Pons (tissue), 1 donor: ENCODE data around the gene VGLL4.

ENCODE experiments used
- DNase-seq: peaks from one replicate; pipeline ENCODE4 v3.0.0-alpha.2; 2016; ENCODE audit warnings: low spot score

Gene VGLL4

DNA sequence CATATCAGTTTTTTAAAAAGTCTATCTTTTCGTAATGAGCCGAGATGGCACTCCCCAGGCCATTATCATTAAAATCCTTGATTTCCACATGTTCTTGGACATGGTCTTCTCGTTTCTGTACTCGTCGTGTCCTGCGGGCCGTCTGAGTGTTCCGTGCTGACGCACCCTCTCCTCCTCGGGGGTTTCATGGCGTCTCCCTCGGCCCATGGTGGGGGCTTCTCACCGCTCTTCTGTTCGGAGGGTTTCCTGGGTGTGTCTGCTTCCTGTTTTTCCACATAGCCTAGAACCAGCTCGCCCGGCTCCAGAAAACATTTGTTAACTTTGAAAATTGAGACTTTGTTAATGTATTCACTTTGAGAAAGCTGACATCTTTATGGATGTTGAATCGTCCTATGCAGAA is 92.7 kb downstream of the VGLL4 start:
- DNase-seq: no peak

DNA sequence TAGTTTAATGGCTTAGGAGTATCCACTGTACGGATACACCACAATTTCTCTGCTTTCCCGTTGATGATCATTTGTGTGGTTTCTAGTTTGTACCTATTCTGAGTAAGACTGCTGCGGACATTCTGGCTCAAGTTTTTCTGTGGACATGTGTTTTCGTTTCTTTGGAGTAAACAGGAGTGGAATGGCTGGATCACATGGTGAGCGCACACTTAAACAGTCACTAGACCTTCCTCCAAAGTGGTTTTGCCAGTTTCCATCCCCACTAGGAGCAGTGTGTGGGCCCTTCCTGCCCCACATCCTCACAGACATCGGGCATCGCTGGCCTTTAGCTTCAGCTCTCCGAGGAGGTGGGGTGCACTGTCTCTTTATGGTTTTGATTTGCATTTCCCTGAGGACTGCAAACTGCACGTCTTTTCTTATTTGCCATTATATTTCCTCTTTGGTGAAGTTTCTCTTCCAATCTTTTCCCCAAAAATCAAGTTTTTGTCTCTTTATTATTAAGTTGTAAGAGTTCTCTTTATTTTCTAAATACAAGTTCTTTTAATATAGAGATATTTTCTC is 94.1 kb downstream of the VGLL4 start:
- DNase-seq: no peak

- no peak for DNase-seq
These were observed 95.0 kb downstream of the VGLL4 start for GRCh38 chr3:11548721-11549131.

DNA sequence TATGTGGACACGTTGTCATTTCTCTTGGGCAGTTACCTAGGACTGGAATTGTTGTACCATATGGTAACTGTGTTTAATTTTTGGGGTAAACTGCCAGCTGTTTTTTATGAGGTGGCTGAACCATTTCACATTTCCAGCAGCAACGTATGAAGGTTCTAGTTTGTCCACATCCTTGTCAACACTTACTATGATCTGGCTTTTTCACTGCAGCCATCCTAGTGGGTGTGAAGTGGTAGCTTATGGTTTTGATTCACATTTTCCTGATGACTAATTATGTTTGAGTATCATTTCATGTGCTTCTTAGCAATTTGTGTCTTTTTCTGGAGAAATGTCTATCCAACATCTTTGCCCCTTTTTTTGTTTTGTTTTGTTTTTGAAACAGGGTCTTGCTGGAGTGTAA is 96.2 kb downstream of the VGLL4 start:
- DNase-seq: no peak

GRCh38 chr3:11546657-11547302 is 96.9 kb downstream of the VGLL4 start:
- DNase-seq: no peak

DNA sequence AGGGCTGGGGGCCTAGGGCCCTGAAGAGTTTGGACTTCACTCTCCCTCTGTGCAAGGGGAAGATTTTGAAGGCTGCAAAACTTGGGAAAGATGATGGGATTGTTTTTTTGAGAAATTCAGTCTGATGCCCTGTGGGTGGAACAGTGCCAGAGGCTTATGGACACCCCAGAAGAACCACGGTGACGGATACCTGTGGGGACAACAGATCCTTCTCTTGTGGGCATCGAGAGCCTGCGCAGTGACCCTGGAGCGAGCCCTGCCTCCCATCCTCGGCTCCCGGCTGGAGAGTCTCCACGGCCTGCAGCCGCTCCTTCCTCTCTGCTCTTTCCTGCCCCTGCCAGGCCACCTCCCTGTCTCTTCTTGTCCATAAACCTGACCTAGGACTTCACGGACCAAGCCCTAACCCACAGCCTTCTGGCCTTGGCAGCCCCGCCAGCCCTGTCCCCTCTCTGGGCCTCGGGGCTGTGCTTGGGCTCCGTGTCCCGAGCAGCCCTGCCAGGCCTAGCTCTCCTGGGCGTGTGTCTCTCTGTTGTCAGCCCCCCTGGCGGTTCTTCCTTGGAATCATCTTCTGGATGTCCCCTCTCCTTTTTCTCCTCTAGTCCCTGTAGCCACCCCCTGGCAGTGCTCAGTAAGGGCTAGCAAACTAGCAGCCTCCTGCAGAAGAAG is 98.4 kb downstream of the VGLL4 start:
- no peak for DNase-seq

DNA sequence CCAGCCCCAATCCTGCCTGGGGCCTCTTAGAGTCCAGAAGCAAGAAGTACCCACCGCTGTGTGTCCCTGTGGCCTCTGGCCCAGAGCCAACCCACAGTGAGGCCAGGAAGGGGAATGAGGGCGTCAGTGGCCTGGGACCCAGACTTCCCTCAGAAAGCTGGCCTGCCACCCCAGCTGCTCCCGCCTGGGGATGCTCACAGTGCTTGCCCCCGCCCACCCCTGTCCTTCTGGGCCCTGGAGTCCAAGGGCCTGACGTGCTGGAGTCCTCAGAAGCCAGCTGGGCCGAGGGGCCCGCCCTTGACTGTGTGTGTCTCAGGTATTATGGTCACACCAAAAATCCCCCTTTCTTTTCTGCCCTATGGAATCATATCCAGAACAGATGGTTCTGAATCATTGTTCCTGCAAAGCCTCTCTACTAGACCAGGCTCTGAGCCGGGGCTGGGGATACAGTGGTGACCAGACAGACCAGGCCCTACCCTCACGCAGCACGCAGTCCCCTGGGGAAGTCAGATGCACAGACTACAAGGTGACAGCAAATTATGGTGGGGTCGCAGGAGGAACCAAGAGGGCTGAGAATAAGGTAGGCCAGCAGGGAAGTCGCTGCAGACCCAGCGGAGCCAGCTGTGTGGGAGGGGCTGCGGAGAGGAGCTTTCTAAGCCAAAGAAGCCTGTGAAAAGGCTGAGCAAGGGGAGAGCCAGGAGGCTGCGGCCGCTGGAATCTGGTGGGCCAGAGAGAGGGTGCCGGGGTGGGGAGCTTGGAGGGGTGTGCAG is 99.1 kb downstream of the VGLL4 start:
- DNase-seq: no peak

DNA sequence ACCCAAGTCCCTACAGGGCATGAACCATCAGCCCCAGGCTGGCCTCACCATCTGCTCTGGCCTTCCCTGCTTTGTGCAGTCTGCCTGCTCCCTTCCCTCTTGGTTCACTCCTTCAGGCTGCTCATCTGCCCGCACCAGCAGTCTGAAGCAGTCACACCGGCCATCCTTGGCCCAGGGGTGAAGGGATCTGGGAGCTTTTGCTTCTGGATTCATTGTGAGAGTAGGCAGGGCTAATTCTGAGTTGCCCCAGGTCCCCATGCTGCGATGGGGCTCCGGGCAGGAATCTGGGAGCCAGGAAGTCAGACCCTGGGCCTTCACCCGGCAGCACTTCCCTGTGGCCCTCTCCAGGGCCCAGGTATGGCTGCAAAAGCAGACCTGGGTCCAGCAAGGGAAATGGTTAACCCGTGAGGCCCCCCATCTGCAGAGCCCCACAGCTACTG is 99.7 kb downstream of the VGLL4 start:
- no peak for DNase-seq

DNA sequence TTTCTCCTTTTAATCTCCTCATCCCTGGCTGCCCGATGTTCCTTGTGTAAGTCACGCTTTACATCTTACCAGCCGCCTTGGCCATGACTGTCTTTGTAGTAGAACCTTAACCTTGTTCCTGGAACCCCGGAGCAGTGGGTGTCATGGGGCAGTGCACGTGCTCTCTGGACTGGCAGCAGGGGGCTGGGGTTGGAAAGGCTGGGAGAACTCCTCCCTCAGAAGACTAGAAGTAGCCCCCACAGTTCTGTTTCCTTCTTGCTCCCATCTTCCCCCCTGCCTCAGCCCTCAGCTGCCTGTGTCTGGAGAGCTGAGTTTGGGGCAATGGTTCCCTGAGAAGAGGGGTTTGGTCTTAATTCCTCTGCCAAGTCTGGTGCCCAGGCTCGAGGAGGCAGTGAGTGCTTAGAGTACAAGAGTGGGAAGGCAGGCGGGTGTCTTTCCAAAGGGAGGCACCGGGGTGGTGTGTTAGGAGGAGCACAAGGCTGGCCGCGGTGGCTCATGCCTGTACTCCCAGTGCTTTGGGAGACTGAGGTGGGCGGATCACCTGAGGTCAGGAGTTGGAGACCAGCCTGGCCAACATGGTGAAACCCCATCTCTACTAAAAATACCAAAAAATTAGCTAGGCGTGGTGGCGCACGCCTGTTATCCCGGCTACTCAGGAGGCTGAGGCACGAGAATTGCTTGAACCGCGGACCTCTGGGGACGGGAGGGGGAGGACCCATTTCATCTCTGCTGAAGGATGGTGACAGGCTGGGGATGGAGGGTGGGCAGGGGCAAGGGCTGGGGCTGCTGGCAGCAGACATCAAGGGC is 100.4 kb downstream of the VGLL4 start:
- no peak for DNase-seq

GRCh38 chr3:11542551-11542950 is 101.2 kb downstream of the VGLL4 start:
- no peak for DNase-seq

GRCh38 chr3:11541321-11542303 is 102.1 kb downstream of the VGLL4 start:
- DNase-seq: no peak

DNA sequence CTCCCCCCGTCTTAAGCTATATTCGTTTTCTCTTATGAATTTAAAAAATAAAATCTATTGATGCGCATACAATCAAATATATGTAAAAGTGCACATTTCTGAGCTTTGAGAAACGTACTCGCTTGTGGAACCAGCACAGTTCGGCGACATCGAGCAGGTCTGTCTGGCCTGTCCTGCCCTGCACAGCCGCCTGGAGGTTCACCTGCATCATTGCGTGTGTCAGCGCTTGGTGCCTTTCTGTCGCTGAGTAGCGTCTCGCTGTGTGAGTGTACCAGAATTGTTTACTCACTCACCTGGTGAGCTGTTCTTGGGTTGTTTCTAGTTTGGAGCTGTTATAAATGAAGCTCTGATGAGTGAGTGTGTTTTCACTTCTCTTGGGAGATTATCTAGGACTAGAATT is 104.0 kb downstream of the VGLL4 start:
- DNase-seq: no peak

GRCh38 chr3:11539218-11539617 is 104.5 kb downstream of the VGLL4 start:
- no peak for DNase-seq

GRCh38 chr3:11538581-11538980 is 105.1 kb downstream of the VGLL4 start:
- no peak for DNase-seq

DNA sequence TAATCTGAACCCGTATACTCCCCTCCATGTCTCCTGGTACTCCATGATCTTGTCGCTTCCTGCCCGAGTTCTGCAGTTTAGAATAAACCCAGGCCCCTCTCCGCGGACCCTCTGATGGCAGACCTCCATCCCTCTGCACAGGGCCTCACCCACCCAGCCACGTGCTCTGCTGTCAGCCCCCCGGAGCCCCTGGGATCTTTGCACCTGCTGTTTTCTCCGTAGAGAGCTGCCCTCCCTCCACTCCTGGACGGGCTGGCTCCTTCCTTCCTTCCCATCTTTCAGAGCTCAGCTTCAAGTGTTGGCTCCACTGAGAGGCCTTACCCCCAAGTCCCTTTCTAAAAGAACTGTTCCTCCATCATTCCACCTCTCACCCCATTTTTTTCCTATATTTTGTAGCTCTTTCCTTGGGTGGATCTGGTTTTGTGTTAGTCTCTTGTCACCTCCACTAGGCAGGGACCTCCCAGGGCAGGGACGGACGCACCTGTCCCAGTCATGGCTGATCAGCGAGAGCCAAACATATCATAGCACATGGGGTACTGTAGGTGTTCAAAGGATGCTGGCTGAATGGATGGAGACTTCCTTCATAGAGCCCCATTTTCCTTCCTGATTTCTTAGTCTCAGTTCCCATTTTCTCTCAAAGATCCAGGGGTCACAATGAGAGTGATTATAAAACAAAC is 106.6 kb downstream of the VGLL4 start:
- DNase-seq: no peak

DNA sequence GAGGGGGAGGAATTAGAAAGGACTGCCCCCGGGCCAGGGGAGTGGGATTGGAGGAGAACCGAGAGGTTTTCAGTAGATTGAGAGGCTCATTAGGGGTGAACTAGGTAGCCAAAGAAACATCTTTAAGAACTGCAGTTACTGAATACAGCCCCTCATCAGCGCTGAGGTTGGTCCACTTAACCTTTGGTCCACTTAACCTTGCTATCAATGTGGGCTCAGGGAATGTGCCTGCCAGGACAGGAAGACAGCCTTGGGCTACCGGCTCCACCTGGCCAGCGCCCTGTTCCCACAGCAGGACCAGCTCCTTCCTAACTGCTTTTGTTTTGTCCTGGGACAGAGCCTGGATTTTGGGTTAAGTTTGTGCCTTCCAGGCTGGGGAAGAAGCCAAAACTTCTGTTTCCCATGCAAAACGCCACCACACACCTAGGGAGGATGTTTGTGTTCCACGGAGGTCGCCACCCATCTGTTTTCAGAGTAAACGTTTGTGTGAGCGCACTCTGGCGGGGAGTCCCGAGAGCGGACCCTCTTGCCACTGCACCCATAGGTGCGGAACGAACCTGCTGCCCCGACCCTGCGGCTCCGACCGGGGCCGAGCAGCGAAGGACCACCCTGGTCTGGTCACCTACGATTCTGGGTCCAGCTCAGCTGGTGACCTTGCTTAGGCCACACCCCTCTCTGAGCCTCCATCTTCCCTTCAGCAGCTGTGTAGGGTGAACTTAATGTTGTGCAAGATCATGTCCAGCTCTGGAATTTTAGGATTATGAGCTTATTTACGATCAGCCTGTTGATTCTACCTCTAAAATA is 107.4 kb downstream of the VGLL4 start:
- no peak for DNase-seq

GRCh38 chr3:11535243-11535960 is 108.3 kb downstream of the VGLL4 start:
- DNase-seq: no peak

DNA sequence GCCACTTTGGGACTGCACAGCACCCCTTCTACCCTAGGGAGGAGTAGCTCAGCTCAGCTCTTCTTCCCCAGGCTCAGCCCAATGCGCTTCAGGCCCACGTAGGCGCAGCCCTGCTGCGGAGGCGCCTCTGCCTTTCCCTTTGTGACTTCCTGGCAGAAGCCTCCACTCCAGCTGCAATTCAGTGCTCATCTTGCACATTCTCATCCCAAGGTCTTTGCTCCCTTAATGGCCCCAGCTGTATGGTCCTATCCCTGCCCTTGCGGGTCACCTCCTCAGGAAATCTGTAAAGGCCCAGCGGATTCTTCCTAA is 109.0 kb downstream of the VGLL4 start:
- DNase-seq: no peak
